Endothelial cell of umbilical vein (primary cell): ENCODE results near the gene GZF1.

Experiments used
- CTCF ChIP-seq, 2 donors: IDR thresholded peaks; 1 replicate in 1 of 2; 2 replicates in 1 of 2; pipeline ENCODE4 v1.5.1; 2011; ENCODE audit warnings: low read length in 2 of 2, mild to moderate bottlenecking in 2 of 2, moderate library complexity in 2 of 2, control low read depth in 1 of 2, inconsistent platforms in 1 of 2, low read depth in 1 of 2; ENCODE audit not compliant: insufficient read depth in 1 of 2; ENCODE audit errors: extremely low read depth in 1 of 2
- MYC ChIP-seq: IDR thresholded peaks from one replicate; pipeline ENCODE4 v1.6.1; 2011; ENCODE audit warnings: mild to moderate bottlenecking, low read depth, low read length
- POLR2A ChIP-seq: IDR thresholded peaks from 2 replicates; pipeline ENCODE4 v1.6.1; 2012; ENCODE audit warnings: low read depth, mild to moderate bottlenecking, control low read depth, low read length

- TF ChIP-seq CTCF (IDR thresholded peaks at IDR 0.05; ENCODE audit: extremely low read depth in 1 of 2, insufficient read depth in 1 of 2, low read depth in 1 of 2, low read length in 2 of 2) (no peak), MYC (no peak), POLR2A (no peak)
Observed at GRCh38 chr20:23374441-23374840, 12.5 kb downstream of the GZF1 start.
